Jurkat, Clone E6-1 (cell line): ENCODE measurements around the gene SLC16A5.
A peak's percentile ranks its signal among the peaks of the same experiment; 100 is the strongest.

Source experiments
- DNase-seq: peaks from one replicate; pipeline ENCODE4 v3.0.0-alpha.2; 2011; ENCODE audit warnings: low read depth, low spot score
- H3K4me3 ChIP-seq: 2 replicates; pipeline ENCODE4 v1.5.1; 2011; ENCODE audit warnings: mild to moderate bottlenecking, low read length, control low read depth, moderate library complexity

SLC16A5 gene

GRCh38 chr17:75147878-75148546 is 60.3 kb downstream of the SLC16A5 start:
- H3K4me3 ChIP-seq: no peak overlapping the region
- DNase-seq: no peak

GRCh38 chr17:75151930-75152329 is 64.2 kb downstream of the SLC16A5 start:
- H3K4me3 ChIP-seq: peak overlapping the region; percentile 85; the same call in 1 of the 2 replicates
- no peak for DNase-seq

GRCh38 chr17:75152523-75152921 is 64.8 kb downstream of the SLC16A5 start:
- no peak for DNase-seq
- H3K4me3 ChIP-seq: peak overlapping the region; percentile 85

- DNase-seq: no peak
- H3K4me3 ChIP-seq: peak overlapping the region; percentile 85
Observed at GRCh38 chr17:75152922-75153779, 65.4 kb downstream of the SLC16A5 start.

GRCh38 chr17:75153780-75154194 is 66.0 kb downstream of the SLC16A5 start:
- H3K4me3 ChIP-seq: peak overlapping the region; percentile 85
- no peak for DNase-seq

GRCh38 chr17:75154195-75155106 is 66.7 kb downstream of the SLC16A5 start, which contains the start of gene JPT1:
Gene JPT1, minus strand, starts transcription at chr17:75154512. Its CDS starts 115 bp downstream, at chr17:75154397.
- DNase-seq: peak; percentile 99
- peak within 1 kb of the TSS; percentile 85 for H3K4me3 ChIP-seq

GRCh38 chr17:75155191-75155601 is 67.4 kb downstream of the SLC16A5 start:
- no peak for DNase-seq
- no peak overlapping the region for H3K4me3 ChIP-seq
